Adipose tissue (tissue), 3 donors: ENCODE results near the gene LRRC34. TPM values are rescaled to one million over a fixed set of nuclear protein-coding genes. Genes with fewer than 3 reads are reported as not detected.

ENCODE experiments used
- H3K27ac ChIP-seq: one replicate; pipeline ENCODE4 v1.5.1; 2013; ENCODE audit warnings: low read depth, low read length
- WGBS, 3 donors: extraction: QIAGEN DNeasy Blood & Tissue Kit; methylation state at CpG; one replicate each; pipeline ENCODE4 v1.1.7; 2013; 5-methylcytosine and 5-hydroxymethylcytosine counted together
- polyA plus RNA-seq, 3 donors: library from polyadenylated mRNA; stranded (reverse); fragments of 200-250 nt; gene quantifications; one replicate each; pipeline ENCODE4 v1.2.3, GENCODE V29; 2013
- donor health status: healthy with polysubstance abuse.
- donor health status: Bipolar disorder and iron deficiency.
- donor health status: healthy.

LRRC34 gene, protein sequence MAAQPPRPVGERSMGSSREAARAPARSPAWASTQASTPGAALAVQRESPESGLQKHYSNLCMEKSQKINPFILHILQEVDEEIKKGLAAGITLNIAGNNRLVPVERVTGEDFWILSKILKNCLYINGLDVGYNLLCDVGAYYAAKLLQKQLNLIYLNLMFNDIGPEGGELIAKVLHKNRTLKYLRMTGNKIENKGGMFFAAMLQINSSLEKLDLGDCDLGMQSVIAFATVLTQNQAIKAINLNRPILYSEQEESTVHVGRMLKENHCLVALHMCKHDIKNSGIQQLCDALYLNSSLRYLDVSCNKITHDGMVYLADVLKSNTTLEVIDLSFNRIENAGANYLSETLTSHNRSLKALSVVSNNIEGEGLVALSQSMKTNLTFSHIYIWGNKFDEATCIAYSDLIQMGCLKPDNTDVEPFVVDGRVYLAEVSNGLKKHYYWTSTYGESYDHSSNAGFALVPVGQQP
- 1 to 10 TPM in 2 of 3 donors, under 1 TPM in 1; 0.92 to 7.2 (median 3.7) TPM for polyA plus RNA-seq

DNA sequence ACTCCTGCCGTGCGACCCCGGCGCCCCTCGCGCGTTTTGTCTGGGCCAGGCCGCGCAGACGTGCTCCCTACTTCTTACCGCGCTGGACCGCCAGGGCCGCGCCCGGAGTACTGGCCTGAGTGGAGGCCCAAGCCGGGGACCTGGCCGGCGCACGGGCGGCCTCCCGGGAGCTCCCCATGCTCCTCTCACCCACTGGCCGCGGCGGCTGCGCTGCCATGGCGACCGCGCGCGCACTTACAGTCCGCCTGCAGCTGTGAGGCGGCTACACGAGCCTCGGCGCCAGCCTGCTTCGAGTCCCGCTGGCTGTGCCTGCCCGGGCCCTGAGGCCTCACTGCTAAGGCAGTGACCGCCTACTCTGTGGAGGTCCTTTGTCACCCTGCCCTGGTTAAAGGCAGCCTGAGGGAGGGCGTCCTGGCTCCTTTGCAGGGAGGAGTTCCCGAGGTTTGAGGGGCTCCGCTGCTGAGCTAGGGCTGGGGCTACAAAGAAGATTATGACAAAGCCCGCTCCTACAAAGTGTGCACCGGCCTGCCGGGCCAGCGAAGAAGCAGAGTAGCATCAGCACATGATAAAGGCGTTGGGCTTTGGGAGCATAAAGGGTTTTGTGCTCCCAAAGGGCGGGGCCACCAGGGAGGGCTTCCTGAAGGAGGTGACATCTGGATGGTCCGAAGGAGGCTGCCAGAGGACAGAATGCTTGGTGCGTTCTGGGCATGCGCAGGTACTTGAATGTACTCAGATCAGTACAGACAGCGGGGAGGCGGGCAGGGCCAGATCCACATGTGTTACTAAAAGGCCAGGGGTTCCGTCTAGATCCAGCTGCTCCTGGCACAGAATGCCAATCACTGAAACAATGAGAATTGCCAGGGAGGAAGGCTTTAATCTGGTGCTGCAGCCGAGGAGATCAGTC, at the start of gene LRRC34, which contains the start of gene LRRIQ4:
TSS of gene LRRC34 (minus strand) at position 573 of the 904 bp plus-strand sequence. CDS start at position 217, 356 bp downstream.
TSS of gene LRRIQ4 (plus strand) at position 539 of the 904 bp plus-strand sequence. CDS start 9,052 bp downstream, outside the sequence.
- H3K27ac ChIP-seq: no peak within 1 kb of the TSS
- WGBS, 3 donors: 5 to 10% (median 6%) methylated on average over 54 to 56 of the region's 56 CpGs

DNA sequence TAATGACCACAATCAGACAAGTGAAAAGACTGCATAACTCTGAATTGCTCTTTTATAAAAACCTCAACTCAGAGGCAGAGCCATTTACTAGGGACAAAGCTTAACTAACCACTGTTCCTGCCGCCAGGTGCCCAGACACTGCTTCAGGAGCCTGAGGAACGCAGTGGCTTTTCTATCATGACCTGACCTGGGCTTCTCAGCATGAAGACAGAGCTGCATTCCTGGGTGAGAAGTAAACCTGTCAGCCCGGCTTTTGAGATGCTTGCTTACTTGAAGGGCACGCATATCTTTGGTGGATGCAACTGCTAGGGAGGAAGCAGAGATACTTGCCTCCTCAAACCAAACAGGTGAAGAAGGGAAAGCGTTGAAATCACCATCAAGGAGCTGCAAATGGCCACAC, 49.2 kb upstream of the LRRC34 start:
- H3K27ac ChIP-seq: no peak overlapping the region
- WGBS, 3 donors: 82 to 86% (median 84%) methylated on average over 5 of the region's 5 CpGs

DNA sequence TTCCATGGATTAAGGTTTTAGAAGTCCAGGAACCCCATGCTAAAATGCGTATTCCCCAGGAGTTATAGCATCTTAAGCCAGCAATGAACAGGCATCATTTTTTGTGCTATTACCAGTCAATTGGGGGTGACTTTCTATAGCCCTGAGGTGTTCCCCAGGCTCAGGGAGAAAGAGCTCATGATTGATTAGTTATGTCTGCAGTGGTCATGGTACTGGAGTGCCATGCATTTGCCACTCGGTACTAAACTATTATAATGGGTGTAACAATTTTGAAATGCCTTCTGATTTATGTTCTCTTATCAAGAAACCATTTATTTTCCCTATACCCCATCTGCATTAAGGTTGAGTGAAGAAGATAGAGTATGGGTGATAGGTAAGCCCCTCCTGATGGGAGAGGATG, 45.1 kb upstream of the LRRC34 start:
- WGBS, 3 donors: 71 to 86% (median 78%) methylated on average over 2 of the region's 2 CpGs
- no peak overlapping the region for H3K27ac ChIP-seq

DNA sequence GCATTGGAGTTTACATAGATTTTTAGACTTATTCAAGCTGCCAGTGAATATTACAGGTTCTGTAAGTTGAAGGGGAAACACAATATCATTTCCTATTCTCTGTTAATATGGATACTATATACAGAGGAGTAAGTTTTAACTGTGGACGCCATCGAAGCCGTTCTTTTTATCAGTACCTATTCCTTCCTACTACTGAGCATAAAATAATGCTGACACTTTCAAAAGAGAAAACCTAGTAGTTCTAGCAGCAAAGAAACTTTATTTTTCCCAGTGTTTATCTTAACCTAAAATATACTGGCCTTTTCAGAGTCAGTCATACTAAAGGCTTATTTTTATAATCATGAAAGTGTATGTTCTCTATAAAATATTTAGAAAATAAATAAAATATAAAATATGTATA, 42.8 kb upstream of the LRRC34 start:
- WGBS, 3 donors: 95 to 97% (median 96%) methylated on average over 3 of the region's 3 CpGs
- H3K27ac ChIP-seq: no peak overlapping the region

DNA sequence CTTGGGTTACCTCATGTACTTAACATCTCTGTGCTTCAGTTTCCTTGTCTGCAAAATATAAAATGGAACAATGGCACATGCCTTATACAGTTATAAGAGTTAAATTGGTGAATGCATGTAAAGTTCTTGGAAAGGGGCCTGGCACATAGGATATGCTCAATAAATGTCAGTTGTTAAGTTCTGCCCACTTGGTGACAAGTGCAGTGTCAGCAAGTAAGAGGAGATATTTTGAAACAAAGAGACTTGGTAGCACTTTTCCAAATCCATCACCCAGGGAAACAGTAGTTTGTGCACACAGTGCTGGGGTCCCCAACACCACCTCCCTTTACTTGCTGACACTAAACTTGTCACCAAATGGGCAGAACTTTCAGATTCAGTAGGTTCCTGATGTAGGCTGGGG, 37.9 kb upstream of the LRRC34 start:
- no peak overlapping the region for H3K27ac ChIP-seq

DNA sequence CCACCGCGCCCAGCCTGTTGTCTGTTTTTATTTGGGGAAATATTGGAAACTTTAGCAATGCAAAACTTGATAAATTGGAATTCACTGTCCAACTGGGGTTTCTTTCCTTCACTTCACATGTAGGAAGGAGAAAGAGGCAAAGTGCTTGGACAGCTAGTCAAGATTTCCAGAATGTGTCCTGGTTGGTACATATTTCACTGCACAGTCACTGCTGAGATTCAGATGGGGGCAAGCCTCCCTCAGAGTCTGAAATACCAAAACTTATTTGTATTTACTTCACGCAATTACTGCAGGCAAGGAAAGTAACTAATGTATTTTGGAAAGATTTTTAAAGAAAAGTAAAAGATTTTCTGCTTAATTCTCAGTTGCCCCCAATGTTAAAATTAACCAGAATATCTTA, 36.0 kb upstream of the LRRC34 start:
- H3K27ac ChIP-seq: no peak overlapping the region
- WGBS, 3 donors: 92 to 98% (median 98%) methylated on average over 3 of the region's 3 CpGs

DNA sequence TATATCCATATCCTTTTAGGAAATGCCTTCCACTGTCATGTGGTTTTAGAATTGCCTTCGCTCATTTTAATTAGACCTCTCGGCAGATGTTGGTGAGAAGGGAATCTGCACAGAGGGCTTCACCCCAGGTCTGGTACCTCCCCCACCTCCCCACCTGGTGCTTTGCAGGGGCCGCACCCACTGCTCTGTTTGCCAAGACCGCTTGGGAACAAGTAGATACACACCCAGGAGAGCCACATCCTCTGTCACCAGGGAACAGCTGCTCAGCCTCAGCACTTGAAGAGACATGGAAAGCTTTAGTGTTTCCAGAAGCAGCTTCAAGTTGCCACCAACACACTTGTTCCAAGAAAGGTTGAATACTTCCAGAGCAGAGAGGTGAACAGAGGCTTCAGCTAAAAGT, 35.2 kb upstream of the LRRC34 start:
- no peak overlapping the region for H3K27ac ChIP-seq
- 46 to 61% (median 56%) methylated on average over 4 of the region's 4 CpGs for WGBS, 3 donors

DNA sequence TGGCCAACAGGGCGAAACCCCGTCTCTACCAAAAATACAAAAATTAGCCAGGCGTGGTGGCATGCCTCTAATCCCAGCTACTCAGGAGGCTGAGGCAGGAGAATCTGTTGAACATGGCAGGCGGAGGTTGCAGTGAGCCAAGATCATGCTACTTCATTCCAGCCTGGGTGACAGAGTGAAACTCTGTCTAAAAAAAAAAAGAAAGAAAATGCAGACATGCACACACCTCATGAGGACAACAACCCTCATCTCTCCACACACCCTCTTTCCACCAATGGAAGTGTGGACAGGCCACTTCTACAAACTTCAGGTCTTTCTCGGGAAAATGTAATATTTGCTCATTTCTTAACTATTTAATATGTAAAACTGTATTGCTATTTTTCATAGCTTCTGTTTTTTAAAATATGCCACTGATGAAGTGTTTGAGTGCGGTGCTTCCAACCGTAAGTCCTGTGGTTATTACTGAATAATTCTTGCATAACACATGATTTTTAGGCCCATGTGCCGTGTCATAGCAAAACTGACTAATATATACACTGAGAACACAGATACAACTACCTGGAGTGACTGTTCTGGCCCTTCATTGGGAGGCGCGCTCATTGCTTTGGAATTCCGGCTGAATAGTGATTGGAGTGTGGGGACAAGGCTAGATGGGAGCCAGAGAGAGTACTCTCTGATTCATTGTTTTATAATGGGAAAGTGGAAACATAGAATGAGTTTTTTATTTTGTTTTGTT, 33.9 kb upstream of the LRRC34 start:
- 85 to 90% (median 85%) methylated on average over 11 of the region's 11 CpGs for WGBS, 3 donors
- H3K27ac ChIP-seq: no peak overlapping the region

DNA sequence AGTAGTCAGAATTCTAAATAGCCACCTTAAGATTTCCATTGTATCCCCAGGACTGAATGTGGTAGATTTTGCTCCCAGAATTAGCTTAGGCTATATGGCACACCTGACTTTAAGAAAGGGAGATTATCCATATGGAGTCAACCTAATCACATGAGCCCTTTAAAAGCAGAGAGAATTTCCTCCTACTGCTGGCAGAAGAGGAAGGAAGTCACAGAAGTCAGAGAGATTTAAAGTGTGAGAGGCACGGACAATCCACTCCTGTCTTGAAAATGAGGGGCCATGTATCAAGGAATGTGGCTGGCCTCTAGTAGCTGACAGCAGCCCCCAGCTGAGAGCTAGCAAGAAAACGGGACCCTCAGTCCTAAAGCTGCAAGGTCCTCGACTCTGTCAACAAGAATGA, 30.3 kb upstream of the LRRC34 start:
- 46 to 67% (median 57%) methylated on average over 3 of the region's 3 CpGs for WGBS, 3 donors
- H3K27ac ChIP-seq: no peak overlapping the region

DNA sequence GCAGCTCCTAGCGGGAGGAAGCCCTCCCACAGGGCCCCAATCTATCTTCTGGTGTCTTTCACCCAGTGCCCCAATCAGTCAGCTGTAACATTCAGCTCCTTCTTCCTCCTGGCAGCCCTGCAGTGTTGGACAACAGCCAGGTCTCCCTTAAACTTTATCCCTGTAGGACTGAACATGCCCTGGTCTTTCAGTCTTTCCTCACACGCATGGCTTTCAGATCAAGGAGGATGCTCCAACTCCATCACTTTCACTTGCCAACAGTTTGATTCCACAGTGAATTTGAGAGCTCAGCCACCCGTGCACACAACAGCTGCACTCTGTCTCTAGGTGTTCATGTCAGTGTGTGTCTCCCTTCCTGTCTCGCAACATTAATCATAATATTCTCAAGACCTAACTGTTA, 28.5 kb upstream of the LRRC34 start:
- H3K27ac ChIP-seq: no peak overlapping the region
- WGBS, 3 donors: 47 to 62% (median 57%) methylated on average over 4 of the region's 4 CpGs

DNA sequence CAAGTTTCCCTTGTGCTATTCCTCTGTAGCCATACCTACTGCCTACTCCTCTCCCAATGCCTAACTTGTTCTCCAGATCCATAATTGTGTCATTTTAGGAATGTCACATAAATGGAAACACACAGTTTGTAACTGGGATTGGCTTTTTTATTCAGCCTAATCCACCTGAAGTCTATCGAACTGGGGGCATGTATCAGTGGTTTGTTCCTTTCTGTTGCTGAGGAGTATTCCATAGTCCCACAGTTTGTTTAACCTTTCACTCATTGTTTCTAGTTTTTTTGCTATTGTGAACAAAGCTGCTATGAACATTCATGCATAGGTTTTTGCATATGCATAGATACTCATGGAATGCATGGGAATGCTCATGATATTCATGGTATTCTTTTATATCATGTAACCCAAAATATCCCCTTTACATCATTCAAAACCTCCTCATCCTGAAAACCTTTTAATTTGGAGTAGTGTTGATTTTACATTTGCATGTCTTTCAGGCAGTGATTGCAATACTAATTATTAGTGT, 25.9 kb upstream of the LRRC34 start:
- no peak overlapping the region for H3K27ac ChIP-seq
- WGBS, 3 donors: 96 to 100% (median 97%) methylated on average over 1 of the region's 1 CpG

DNA sequence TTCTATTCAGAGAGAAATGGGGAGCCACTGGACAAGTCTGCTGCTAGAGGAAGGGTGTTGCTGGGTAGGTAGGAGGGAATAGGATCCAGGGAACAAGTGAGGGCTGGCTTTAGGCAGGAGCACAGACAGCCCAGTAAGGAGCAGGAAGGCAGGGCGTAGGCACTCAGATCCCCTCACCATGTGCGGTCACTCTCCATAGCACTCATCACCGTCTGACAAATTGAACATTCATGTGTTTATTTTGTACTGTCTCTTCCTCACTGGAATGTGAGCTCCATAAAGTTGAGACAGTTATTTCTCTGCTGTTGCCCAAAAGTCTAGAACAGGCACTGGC, 24.2 kb upstream of the LRRC34 start:
- 90 to 92% (median 92%) methylated on average over 3 of the region's 3 CpGs for WGBS, 3 donors

DNA sequence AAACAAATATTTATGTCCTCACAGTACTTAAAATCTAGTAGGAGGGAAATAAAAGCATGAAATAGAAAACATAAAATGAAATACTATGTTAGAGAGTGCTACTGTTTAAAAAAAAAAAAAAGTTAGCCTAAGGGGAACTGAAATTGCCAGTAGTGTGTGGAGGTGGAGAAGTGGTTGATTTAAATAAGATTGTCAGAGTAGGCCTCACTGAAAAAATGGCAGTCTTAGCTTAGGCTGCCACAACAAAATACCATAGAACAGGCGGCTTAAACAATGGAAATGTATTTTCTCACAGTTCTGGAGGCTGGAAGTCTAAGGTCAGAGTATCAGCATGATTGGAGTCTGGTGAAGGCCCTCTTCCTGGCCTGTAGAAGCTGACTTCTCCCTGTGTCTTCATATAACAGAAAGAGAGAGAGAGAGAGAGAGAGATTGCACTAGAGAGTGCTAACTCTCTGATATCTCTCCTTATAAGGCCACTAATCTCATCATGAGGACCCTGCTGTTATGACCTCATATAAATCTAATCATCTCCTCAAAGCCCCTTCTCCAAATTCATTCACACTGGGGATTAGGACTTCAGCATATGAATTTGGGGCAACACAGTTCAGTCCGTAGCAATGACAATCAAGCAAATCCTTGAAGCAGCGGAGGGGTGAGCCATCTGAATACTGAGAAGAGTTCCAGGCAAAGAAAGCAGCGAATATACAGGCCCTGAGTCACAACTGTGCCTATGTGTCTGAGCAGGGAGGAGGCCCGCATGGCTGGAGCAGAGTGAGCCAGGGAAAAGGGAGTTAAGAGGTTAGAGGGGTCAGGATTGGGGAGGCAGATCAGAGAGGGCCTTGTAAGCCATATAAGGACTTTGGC, 23.6 kb upstream of the LRRC34 start:
- no peak overlapping the region for H3K27ac ChIP-seq
- 73 to 90% (median 89%) methylated on average over 5 of the region's 5 CpGs for WGBS, 3 donors

More for the DNA sequence above, 24.2 kb upstream of the LRRC34 start:
- H3K27ac ChIP-seq: no peak overlapping the region

DNA sequence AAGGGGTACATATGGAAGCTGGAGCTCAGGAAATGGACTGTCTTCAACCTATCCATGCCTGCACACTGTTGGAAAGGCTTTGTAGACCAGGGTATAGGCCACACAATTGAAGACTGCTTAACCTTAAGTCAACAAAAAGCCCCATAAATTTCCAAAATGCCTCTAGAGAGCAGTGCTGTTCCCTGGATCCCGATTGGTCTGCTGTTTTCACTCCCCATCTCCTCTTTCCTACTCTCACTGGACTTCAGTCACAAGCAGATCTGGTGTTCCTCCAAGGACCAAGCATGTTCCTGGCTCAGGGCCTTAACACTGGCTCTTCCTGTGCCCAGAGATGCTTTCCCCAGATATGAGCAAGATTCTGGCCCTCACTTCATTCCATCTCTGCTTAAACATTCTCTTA, 22.8 kb upstream of the LRRC34 start:
- 46 to 75% (median 56%) methylated on average over 1 of the region's 1 CpG for whole genome bisulfite sequencing, 3 donors
- no peak overlapping the region for H3K27ac ChIP-seq

DNA sequence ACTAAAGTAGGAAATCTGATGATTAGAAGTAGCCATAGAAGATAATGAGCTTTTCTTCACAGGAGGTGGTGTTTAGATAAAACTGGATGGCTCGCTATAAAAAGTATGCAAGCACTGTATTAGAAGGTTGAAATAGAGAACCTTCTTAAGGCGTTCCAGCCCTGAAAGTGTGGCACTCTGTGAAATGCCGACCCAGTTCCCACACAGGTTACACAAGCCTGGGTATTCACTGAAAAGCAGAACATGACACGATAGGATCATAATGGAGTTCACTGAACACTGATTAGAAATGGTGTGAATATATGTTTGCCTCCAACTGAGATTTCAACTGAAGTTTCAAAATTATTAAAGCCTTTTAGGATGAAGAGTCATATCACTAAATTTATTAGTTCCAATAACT, 15.0 kb upstream of the LRRC34 start:
- no peak overlapping the region for H3K27ac ChIP-seq
- 66 to 81% (median 73%) methylated on average over 4 of the region's 4 CpGs for WGBS, 3 donors

DNA sequence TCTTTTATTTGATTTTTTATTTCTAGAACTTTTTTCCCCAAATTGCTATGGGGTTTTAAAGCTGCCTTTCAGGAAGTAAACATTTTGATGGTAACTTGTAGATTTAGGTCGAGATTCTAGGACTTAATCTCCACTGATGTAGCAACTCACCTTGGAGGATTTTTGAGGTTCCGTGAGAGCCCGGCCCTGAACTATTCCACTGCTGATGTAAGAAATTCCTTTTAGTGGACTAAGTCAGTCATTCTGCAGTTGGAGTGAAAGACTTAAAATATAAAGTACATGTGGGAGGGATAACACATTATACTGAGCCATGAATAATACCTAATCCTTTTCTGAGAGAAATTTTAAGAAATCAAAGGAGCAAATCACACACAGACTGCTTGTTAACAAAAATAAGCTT, 12.6 kb upstream of the LRRC34 start:
- H3K27ac ChIP-seq: no peak overlapping the region
- 82 to 88% (median 82%) methylated on average over 3 of the region's 3 CpGs for WGBS, 3 donors

DNA sequence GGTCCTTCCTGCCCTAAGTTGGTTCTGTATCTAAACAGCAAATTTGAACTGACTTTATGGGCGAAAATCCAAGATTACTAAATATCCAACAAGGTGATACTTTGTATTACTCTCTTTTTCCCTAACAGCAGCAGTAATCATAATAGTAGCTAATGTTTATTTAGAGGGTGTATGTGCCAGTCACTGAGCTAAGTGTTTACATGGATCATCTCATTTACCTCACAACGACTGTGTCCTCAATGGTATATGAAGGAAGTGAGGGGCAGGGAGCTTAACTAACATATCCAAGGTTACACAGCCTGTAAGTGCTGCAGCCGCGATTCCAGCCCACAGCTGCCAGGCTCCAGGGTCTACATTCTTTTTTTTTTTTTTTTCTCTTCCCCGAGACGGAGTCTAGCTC, 10.3 kb upstream of the LRRC34 start:
- WGBS, 3 donors: 63 to 89% (median 81%) methylated on average over 6 of the region's 6 CpGs
- no peak overlapping the region for H3K27ac ChIP-seq

DNA sequence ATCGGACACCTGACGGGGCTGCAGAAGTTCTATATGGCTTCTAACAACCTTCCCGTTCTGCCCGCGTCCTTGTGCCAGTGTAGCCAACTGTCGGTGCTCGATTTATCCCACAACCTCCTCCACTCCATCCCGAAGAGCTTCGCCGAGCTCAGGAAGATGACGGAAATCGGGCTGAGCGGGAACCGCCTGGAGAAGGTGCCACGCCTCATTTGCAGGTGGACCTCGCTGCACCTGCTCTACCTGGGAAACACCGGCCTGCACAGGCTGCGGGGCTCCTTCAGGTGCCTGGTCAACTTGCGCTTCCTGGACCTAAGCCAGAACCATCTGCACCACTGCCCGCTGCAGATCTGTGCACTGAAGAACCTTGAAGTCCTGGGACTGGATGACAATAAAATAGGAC, 9.8 kb upstream of the LRRC34 start:
- no peak overlapping the region for H3K27ac ChIP-seq
- 88 to 98% (median 96%) methylated on average over 20 of the region's 20 CpGs for WGBS, 3 donors
